ENCODE data around the gene SRR. TPM values are rescaled to one million over a fixed set of nuclear protein-coding genes. Genes with fewer than 3 reads are reported as not detected.

SRR gene
- total RNA-seq, 3 donors from 2014 or later (not counting 1 experiment from before 2014, with no cell fraction given) = 6.4 to 11.1 (median 7.9) TPM

GRCh38 chr17:2277429-2278170 lies 26.1 kb upstream of the SRR start:
- ATAC-seq (no peak), DNase-seq (no peak)
- no peaks in the 10 kb centered on the region for H3K9me3 ChIP-seq (ENCODE audit: control insufficient read depth, insufficient read depth, low read length)
- H3K27me3 ChIP-seq (ENCODE audit: control insufficient read depth, insufficient read depth, low read length) = no peaks in the 10 kb centered on the region
- H3K27ac ChIP-seq (ENCODE audit: low read length) = no peak overlapping the region
- H3K27ac Mint-ChIP-seq = no peak overlapping the region
- no peak for TF ChIP-seq CTCF (IDR thresholded peaks at IDR 0.05)
- H3K36me3 ChIP-seq (ENCODE audit: control insufficient read depth, insufficient read depth, low read length) = peaks cover 33% of the 10 kb centered on the region
- H3K4me3 ChIP-seq (ENCODE audit: low read length) = no peak overlapping the region
- intact Hi-C loops (cut with micrococcal nuclease) = no loop called here
- peaks cover 35 to 40% of the 10 kb centered on the region in 2 donors for H3K4me1 Mint-ChIP-seq
- 93% methylated on average over 8 of the region's 9 CpGs for WGBS (ENCODE audit: insufficient coverage)
- H3K9me3 Mint-ChIP-seq = no peaks in the 10 kb centered on the region
- no peak overlapping the region for H3K4me3 Mint-ChIP-seq
- H3K27me3 Mint-ChIP-seq (ENCODE audit: low read depth in 2 of 2) = no peaks in the 10 kb centered on the region
- peaks cover 27% of the 10 kb centered on the region for H3K36me3 Mint-ChIP-seq
- peaks cover 11% of the 10 kb centered on the region for H3K4me1 ChIP-seq (ENCODE audit: control insufficient read depth, insufficient read depth, low read length)

DNA sequence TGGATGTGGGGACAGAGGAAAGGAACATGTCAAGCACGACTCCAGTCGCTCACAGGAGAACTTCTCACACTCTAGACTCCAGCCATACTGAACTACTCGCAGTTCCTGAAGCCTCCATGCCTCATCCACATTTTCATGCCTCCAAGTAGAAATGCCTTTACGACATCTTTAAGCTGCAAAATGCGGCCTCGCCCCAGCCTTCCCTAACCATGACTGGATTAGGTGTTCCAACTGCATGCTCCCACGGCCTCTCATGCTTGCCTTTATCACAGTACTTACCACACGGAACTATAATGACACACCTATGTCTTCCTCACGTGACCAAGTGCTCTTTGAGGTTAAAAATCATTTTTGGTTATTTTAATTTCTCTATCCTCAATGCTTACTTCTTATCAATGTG lies 24.0 kb upstream of the SRR start:
- Histone ChIP-seq H3K36me3 (ENCODE audit: control insufficient read depth, insufficient read depth, low read length) (peaks cover 39% of the 10 kb centered on the region), H3K9me3 (ENCODE audit: control insufficient read depth, insufficient read depth, low read length) (no peaks in the 10 kb centered on the region), H3K27ac (ENCODE audit: low read length) (no peak overlapping the region), H3K4me3 (ENCODE audit: low read length) (no peak overlapping the region), H3K4me1 (ENCODE audit: control insufficient read depth, insufficient read depth, low read length) (peaks cover 11% of the 10 kb centered on the region), H3K27me3 (ENCODE audit: control insufficient read depth, insufficient read depth, low read length) (no peaks in the 10 kb centered on the region)
- intact Hi-C loops (cut with micrococcal nuclease) = no loop called here
- DNase-seq = no peak
- H3K9me3 Mint-ChIP-seq = no peaks in the 10 kb centered on the region
- H3K27me3 Mint-ChIP-seq (ENCODE audit: low read depth in 2 of 2) = no peaks in the 10 kb centered on the region
- H3K4me1 Mint-ChIP-seq = peaks cover 28 to 34% of the 10 kb centered on the region in 2 donors
- ATAC-seq = no peak
- H3K27ac Mint-ChIP-seq = no peak overlapping the region
- H3K36me3 Mint-ChIP-seq = peaks cover 27% of the 10 kb centered on the region
- no peak for TF ChIP-seq CTCF (IDR thresholded peaks at IDR 0.05)
- no peak overlapping the region for H3K4me3 Mint-ChIP-seq
- 97% methylated on average over 8 of the region's 9 CpGs for WGBS (ENCODE audit: insufficient coverage)

- TF ChIP-seq CTCF (IDR thresholded peaks at IDR 0.05) = peak; percentile 66
- 73% methylated on average over 5 of the region's 7 CpGs for WGBS (ENCODE audit: insufficient coverage)
- Histone ChIP-seq H3K27ac (ENCODE audit: low read length) (no peak overlapping the region), H3K9me3 (ENCODE audit: control insufficient read depth, insufficient read depth, low read length) (no peaks in the 10 kb centered on the region), H3K4me3 (ENCODE audit: low read length) (no peak overlapping the region), H3K27me3 (ENCODE audit: control insufficient read depth, insufficient read depth, low read length) (no peaks in the 10 kb centered on the region), H3K4me1 (ENCODE audit: control insufficient read depth, insufficient read depth, low read length) (no peaks in the 10 kb centered on the region), H3K36me3 (ENCODE audit: control insufficient read depth, insufficient read depth, low read length) (peaks cover 49% of the 10 kb centered on the region)
- no peaks in the 10 kb centered on the region for H3K27me3 Mint-ChIP-seq (ENCODE audit: low read depth in 2 of 2)
- DNase-seq = peak in 1 of 2 donors; percentile 82
- ATAC-seq = peak in 2 of 3 donors; percentile 66 to 89
- intact Hi-C loops (cut with micrococcal nuclease) = loop anchor here (1.0 to 2.0 kb wide), 3 partner anchors 16 to 228 kb away; no protein-coding TSS in a partner anchor
- peaks cover 9 to 14% of the 10 kb centered on the region in 2 donors for H3K4me1 Mint-ChIP-seq
- H3K4me3 Mint-ChIP-seq = no peak overlapping the region
- H3K9me3 Mint-ChIP-seq = no peaks in the 10 kb centered on the region
- peaks cover 27% of the 10 kb centered on the region for H3K36me3 Mint-ChIP-seq
- H3K27ac Mint-ChIP-seq = peak overlapping the region; percentile 23 to 68
Observed at GRCh38 chr17:2282297-2282873, 21.4 kb upstream of the SRR start.
